NCI-H128 (cell line): ENCODE results near the gene TSPAN11.

Source experiments
- DNase-seq: peaks from one replicate; lab custom pipeline; 2025; ENCODE audit not compliant: unreplicated experiment; lab: John Stamatoyannopoulos, UW

TSPAN11 gene

DNA sequence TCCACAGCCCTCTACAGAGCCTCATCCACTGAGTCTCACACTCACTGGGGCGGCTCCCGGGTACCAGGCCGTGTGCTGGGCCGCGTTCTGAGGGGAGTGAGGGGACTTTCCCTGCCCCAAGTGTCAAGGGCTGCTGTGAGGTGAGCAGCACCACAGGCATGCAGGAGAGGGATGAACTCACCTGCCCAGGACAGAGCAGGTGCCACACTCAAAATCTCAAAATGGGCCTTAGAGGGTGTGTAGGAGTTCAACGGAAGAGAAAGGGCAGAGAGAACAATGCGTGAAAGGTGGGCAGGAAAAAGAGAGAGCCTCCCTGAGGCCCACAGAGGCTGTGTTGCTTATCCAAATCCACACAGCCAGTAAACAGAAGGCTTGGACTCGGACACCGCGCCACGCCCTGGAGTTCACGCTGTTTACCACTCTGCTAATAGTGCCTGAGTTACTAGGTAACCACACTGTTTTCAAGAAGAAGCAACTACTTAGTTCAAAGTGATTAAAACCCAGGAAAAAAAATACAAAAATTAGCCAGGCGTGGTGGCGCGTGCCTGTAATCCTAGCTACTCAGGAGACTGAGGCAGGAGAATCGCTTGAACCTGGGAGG, 32.7 kb downstream of the TSPAN11 start:
- no peak for DNase-seq

DNA sequence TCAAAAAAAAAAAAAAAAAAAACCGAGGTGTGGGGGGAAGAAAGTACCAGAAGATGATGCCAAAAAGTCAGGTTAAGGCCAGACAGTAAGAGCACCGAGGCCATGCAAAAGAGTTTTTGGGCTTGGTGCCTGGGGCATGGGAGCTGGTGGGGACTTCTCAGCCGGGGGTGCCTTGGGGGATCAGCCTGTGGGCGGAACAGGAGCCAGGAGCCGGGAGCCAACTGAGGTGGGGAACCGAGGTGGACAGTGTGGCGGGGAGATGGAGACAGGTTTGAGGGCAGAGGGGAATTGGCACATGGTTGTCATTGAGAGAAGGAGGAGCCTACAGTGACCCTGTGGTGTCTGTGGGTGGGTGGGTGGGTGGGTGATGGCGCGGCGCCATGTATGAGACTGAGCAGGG, 33.2 kb downstream of the TSPAN11 start:
- DNase-seq, result no peak

DNA sequence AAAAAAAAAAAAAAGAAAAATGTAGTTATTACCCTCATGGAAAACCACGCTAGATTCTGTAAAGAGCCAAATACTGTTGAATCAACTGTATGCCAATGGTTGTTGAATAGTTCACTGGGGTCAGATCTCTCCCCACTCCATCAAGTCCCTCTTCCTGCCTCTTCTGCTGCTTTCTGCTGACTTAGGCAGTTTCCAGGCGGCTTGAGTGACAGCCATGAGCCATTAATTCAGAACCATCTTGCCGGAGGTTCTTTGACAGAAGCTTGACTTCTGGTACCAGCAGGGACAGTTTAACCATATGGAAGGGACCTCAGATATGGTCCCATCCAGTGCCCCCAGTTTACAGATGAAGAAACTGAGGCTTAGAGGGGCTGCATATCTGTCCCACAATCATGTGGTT, 34.5 kb downstream of the TSPAN11 start:
- no peak for DNase-seq

DNA sequence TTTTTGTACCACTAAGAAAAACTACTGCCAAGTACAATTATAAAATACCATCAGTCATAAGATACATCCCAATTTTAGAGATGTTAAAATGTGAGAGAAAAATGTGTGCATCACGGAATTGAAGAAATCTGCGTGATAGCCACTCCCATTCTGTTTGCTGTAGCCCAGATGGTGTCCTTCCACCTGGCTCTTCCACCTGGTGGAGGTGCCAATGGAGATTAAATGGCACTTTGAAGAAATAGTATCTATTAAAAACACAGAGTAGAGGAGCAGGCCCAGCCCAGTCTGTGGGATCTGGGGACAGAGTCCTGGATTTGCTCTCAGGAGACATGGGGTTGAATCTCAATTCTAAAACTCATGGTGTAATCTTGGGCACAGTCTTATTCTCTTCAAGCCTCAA, 35.5 kb downstream of the TSPAN11 start:
- no peak for DNase-seq

DNA sequence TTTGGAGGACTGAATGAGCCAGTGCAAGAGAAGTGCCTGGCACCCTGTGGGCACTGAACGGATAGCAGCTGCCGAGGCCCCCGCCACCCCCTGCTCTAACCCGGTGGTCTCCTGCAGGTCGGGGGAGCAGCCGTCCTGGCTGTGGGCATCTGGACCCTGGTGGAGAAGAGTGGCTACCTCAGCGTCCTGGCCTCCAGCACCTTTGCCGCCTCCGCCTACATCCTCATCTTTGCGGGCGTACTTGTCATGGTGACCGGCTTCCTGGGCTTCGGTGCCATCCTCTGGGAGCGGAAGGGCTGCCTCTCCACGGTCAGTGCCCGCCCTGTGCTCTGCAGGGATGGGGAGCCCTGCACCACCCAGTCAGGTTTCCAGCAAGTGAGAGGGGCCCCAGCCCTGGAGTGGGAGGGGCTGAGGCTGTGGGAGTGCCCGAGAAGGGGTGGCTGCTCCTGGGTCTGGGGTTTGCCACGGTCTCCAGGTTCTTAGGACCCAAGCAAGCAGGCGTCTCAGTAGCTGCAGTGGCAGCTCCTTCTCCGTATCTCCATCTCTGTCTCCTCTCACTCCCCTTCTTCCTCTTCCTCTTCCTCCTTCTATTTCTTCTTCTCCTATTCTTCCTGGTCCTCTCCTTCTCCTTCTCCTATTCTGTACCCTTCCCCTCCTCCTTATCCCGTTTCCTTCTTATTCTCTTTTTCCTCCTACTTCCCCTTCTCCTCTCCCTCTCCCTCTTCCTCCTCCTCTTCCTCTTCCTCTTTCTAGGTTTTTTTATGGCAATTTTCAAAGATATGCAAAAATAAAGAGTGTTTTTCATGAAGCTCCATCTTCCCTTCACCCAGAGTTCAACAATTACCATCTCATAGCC, 37.4 kb downstream of the TSPAN11 start:
- DNase-seq, result no peak

DNA sequence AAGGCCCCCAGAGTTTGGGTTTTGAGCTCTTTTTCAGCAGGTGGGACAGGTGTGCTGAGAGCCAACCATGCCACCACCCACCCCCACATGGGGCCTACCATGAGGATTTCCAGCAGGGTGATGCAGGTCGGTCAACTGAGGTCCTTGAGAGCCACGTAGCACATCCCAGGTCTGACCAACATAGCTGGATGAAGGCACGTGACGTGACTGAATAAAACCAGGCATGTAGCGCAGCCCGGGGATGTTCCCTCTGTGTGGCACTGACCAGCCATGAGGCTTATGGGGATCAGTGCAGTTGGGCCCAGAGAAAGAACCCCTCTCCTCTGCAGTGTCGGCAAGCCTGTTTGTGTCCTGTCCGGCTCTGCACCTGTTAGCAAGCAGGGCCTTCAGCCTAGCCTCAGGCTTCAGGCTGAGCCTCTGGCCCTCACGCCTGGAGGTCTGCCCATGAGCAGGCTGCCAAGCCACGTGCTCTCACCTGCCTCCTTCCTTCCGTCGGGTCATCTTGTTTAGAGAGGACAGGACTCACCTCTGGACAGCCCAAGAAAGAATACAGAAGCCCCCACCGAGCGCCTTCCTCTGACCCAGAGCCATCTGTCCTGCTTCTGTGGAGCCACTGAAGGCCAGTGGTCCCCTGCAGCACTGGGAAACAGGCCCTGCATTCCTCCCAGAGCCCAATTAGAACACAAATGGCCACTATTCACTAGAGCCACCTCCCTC, 38.5 kb downstream of the TSPAN11 start:
- DNase-seq, result no peak

DNA sequence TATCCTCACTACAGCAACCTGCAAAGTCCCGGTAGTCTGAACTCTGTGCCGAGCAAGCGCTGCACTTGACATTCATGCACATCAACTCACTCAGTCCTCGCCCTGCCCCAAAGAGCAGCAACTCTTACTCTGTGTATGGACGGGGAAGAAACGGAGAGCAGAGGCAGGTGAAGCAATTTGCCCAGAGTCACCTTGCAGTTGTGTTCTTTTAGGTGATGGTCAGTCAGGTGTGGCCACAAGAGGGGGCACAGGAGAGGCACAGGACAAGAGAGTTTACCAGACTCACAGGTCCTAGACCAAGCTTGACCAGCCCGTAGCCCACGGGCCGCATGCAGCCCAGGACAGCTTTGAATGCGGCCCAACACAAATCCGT, 39.1 kb downstream of the TSPAN11 start:
- no peak for DNase-seq

DNA sequence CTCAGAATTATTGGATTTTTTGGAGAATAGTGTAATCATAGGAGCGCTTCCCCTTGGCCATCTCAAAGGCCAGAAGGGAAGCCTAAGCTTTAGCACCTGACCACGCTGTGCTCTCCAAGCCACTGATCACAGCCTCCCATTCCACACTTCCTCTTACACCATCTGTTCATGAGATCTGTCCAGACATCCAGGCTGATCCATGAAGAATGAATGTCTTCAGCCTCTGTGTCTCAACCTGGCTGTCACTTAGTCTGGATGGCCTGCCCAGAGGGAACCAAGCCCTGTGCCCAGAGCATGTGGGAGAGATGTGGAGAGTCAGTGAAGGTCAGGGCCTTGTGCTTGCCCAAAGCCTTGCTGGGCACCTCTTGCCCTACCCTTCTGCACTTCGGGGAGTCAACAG, 40.5 kb downstream of the TSPAN11 start:
- DNase-seq, result no peak

DNA sequence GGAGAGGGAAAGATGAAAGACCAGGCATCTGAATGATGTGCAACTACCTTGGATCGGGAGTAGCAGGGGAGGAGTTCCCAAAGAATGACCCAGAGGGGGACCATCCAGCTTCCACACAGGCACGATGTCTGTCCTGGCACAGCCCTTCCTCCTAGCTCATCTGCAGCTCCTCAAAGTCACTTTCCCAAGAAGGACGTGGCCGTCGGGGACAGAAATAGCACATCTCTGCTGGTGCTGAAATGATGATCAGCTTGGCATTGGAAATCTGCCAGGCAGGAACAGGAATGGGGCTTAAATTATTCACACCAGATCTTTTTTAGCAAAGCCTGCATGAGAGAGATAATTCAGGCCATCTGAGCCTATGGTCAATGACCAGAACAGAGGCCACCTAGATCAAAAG, 41.7 kb downstream of the TSPAN11 start:
- no peak for DNase-seq

DNA sequence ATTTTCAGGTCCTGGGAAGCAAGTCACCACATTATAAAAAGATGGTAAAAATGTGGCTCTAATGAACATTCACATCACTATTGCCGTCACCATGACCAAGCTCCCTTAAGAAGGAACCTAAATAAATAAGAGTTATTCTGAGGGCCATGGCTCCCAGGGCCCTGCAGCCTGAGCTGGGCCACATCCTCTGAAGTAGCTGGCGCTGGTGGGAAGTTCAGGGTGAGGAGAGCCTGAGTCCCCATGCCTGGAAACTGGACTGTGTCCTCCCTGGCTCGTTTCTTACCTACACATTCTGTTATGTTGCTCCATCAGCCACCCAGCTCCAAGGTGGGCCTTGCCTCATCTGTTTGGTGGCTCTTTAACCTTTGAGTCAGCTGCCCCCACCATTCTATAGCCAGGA, 42.5 kb downstream of the TSPAN11 start:
- DNase-seq, result no peak

DNA sequence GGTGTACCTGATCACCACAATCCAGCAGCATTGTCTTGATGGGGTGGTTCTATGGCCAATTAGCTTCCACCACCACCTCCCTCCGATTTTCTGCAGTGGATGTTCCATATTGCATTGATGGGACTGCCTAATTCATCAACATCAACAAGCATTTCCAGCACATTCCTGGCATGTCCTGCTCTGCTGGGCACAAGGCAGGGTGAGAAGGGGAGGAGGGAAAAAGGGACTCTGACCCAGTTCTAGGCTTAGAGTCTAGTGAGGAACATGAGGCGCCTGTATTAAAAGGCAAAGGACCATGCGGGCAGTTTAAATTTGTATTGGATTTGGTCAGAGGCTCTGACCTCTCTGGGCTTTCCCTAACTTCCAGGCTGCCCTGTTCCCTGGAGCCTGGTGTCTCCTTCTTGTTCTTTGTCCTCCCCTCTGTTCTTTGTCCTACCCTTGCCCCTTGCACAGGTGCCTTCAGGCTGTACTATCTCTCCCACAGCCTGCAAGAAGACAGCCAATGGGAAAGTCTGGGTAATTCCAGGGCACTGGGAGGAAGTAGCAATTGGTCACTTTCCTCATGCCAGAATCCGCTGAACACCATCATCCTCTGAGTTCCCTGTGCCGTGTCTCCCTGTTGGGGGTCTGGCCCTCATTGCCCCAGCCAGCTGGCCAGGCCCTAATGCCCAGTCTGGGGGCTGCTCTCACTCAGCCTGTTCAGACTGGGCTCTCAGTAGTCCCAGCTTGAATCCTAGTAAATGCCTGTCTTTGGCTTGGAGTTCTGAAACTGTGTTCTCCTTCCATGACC, 43.3 kb downstream of the TSPAN11 start:
- no peak for DNase-seq

DNA sequence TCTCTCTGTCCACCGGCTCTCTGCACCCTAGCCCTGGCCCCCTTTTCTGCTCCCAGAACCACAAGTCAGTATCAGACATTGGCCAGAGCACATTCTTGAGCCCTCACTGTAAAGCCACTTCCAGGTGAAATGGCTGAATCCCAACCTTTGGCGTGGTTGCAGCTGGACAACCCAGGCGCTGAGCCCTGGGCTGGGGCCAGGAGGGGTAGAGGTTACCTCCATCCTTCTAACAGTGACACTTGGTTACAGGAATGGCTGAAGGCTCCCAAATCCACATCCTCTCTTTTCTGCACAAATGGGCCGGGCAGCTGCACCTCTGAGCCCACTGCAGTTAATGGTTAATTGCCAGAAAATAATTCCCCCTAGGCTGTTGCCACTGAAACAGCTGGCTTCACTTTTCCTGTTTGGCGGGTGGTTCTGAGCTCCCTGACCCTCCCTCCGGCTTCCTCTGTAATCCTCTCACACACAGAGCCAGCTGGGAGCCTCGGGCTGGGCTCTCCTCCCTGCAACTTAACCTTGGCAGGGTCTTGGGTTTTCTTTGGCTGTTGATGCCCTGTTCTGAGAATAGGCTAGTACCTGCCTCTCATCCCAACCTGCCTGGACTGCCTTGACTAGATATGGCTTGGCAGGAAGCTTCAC, 44.1 kb downstream of the TSPAN11 start:
- no peak for DNase-seq

DNA sequence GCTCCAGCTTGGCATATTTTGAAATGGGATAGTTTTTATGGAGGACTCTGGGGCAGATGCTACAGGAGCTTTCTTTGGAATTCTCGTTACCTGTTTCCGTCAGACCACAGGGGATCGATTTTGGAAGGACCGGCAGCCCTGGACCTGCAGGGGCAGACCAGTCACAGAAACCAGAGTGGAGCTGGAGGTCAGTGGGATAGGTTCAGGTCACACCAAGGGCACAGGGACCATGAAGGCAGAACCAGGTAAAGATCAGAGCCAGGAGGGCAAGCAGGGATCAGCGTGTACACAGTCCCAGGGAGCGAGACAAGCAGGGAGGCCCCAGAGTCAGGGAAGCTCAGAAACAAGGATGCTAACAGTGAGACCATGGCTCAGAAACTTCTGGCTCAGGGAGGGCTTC, 45.5 kb downstream of the TSPAN11 start:
- DNase-seq, result no peak

DNA sequence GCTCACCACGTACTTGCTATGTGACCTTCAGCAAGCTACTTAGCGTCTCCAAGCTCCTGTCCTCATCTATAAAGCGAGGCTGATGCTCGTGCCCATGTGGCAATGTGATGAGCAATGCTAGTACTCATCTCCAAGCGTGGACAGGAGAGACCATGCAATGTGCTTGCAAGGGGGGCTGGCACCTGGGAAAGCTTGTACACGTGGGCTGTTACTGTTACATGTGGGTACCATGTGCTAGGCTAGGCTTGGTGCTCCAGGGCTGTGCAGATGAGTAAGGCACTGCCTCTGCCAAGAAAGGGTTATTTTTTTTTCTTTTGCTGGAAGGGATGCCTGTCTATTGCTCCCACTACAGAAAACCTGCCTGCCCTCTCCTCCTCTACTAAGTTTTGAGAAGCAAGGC, 46.6 kb downstream of the TSPAN11 start:
- no peak for DNase-seq

DNA sequence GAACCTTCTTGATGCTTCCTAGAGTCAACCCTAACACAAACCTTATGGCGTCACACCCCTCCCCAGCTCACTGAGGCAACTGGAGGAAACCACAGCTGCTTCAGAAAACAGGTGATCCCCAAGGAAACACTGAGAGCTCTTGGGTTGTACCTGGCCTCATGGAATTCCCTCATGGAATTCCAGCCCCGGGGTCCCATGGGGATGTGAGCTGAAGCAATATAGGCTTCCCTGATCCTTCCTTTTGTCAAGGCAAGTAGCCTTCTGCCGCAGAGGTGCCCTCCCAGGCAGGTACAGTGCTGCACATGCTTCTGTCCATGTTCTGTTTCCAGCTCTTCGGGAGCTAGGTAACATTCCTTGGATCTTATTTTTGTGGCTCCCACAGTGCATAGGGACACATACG, 47.3 kb downstream of the TSPAN11 start:
- no peak for DNase-seq

DNA sequence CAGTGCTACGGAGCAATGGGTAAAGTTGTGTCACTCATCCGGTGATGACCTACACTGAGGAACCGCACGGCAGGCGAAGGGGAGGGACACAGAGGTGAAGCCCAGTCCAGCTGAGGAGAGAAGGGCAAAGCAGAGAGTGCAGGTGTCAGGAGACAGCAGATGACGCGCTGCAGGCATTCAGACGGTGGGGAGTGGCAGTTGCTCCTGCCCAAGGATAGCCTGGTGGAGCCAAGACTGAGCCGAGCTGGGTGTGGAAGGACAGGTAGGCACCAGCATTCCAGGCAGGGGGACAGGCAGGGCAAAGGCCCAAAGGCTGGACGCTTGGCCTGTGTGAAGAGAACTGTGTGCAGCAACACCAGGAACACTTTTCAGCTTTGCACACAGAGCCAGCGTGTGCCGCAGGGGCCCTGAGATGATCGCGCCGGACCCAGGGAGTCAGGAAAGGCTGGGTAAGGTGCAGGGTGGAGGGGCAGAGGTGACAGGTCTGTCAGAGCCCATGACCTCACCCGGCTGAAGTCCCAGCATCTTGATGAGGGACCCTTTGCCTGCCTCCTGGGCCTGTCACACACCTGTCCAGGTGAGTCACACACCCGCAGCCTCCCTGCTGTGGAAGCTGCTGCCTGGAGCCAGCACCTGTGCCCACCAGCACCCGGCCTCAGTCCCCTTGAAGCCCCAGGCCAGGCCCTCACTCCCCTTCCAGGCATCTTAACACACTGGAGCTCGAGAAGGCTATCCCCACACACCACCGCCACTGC, 48.4 kb downstream of the TSPAN11 start:
- no peak for DNase-seq

DNA sequence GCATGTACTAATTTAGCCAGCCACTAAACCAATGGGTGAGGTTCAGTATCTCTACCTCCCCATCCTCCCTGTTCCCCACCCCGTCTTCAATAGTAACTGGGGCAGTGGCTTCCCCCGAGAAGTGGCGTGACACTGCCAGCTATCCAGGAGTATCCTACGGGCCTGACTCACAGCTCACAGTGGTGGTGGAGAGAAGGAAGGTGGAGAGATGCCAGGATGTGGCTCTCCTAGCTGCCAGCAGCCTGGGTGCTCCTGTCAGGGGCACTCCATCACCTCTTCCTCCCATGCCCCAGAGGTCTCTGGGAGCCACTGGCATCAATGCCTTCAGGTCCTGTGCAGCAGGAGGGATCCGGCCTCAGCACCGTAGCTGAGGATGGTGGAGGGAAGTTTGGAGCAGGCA, 49.0 kb downstream of the TSPAN11 start:
- DNase-seq, result no peak

DNA sequence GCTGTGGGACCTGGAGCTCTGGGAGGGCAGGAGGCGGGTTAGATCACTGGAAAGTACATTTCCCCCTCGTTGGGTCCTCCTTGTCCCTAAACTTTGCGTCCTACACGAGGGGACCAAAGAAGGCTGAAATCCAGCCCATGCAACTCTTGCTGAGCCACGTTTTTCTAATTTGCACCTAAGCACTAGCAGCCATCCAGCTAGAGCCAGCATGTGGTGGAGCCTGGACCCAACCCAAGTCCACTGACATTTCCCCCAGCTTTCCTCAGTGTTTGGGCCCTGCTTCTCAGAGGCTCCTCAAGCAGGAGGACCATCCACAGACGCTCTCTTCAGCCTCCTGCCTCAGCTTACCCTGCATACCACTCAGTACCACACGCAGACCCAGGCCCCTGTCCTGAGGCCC, 49.7 kb downstream of the TSPAN11 start:
- DNase-seq, result no peak

DNA sequence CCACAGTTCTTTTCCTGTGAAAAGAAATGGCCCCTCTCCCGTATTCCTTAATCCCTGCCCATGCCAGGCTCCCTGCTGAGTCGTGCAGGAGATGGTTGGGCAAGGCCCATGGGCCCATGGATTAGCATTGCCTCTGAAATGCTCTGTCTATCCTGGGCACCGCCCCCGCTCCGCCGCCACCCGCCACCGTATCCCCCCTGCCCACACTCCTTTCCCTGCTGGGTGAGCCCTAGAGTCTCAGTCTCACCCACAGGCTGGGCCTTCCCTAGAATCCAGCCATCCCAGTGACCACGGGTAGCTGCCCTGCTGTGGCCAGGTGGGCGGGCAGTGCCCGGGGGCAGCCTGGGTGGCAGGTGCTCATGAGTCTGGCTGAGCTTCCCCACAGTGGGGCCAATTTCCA, 50.6 kb downstream of the TSPAN11 start:
- no peak for DNase-seq
